WTC11 (cell line): Measurements from ENCODE around the gene SERPINH1. TPM values are rescaled to one million over a fixed set of nuclear protein-coding genes. Genes with fewer than 3 reads are reported as not detected.

Experiments used
- ATAC-seq: fragments of 200-7000 bp; cut with Tn5 transposase; 2 replicates; pipeline ENCODE4 v1.10.0; 2021; ENCODE audit warnings: mild to moderate bottlenecking, moderate library complexity
- CTCF ChIA-PET: fragments of 300-600 bp; sonication (Branson Sonifier 250); formaldehyde crosslinking; loops from one replicate; lab custom pipeline; 2021; ENCODE audit warnings: antibody characterized with exemption; lab: Charles Lee
- POLR2A ChIA-PET: fragments of 350-600 bp; sonication (Branson Sonifier 250); formaldehyde crosslinking; loops from one replicate; lab custom pipeline; 2021; ENCODE audit warnings: antibody characterized with exemption; lab: Charles Lee
- DNase-seq: peaks from one replicate; pipeline ENCODE4 v3.0.0; 2021; ENCODE audit warnings: low spot score
- H3K27ac Mint-ChIP-seq: 2 replicates; pipeline ENCODE4 v1.8.0; 2021; ENCODE audit warnings: mixed read lengths
- H3K27me3 Mint-ChIP-seq: 2 replicates; pipeline ENCODE4 v1.8.0; 2021; ENCODE audit warnings: low read depth, mild to moderate bottlenecking, moderate library complexity, mixed read lengths
- H3K36me3 Mint-ChIP-seq: 2 replicates; pipeline ENCODE4 v1.8.0; 2021; ENCODE audit warnings: mixed read lengths
- H3K4me1 Mint-ChIP-seq: 2 replicates; pipeline ENCODE4 v1.8.0; 2022; ENCODE audit warnings: mixed read lengths
- H3K4me3 Mint-ChIP-seq: 2 replicates; pipeline ENCODE4 v1.8.0; 2021; ENCODE audit warnings: mild to moderate bottlenecking, moderate library complexity, mixed read lengths
- H3K9me3 Mint-ChIP-seq: 2 replicates; pipeline ENCODE4 v1.8.0; 2021; ENCODE audit warnings: mixed read lengths
- CREB1 ChIP-seq: sonication (generic); formaldehyde crosslinking; IDR thresholded peaks from 2 replicates; pipeline ENCODE4 v1.8.0; 2023; ENCODE audit warnings: mild to moderate bottlenecking, missing genetic modification reagents
- CREM ChIP-seq: sonication (generic); formaldehyde crosslinking; IDR thresholded peaks from 2 replicates; pipeline ENCODE4 v1.8.1; 2022; ENCODE audit warnings: mild to moderate bottlenecking, missing genetic modification reagents, moderate library complexity
- ELF4 ChIP-seq: sonication (generic); formaldehyde crosslinking; IDR thresholded peaks from 2 replicates; pipeline ENCODE4 v1.8.1; 2022; ENCODE audit warnings: low read depth, mild to moderate bottlenecking, moderate library complexity, missing genetic modification reagents
- EMX1 ChIP-seq: fragments of 250-450 bp; sonication (Bioruptor Pico); IDR thresholded peaks from 2 replicates; pipeline ENCODE4 v1.8.0; 2021; ENCODE audit warnings: mild to moderate bottlenecking
- ESRRA ChIP-seq: sonication (generic); formaldehyde crosslinking; IDR thresholded peaks from 2 replicates; pipeline ENCODE4 v1.8.1; 2022; ENCODE audit warnings: mild to moderate bottlenecking, missing genetic modification reagents, borderline replicate concordance
- ETV6 ChIP-seq: sonication (generic); formaldehyde crosslinking; IDR thresholded peaks from 2 replicates; pipeline ENCODE4 v1.8.1; 2022; ENCODE audit warnings: mild to moderate bottlenecking, missing genetic modification reagents
- FOXK1 ChIP-seq: sonication (generic); formaldehyde crosslinking; IDR thresholded peaks from 2 replicates; pipeline ENCODE4 v1.8.0; 2022; ENCODE audit warnings: mild to moderate bottlenecking, moderate library complexity, missing genetic modification reagents
- GRHL2 ChIP-seq: fragments of 250-450 bp; sonication (Bioruptor Pico); IDR thresholded peaks from 2 replicates; pipeline ENCODE4 v1.8.0; 2022; ENCODE audit warnings: mild to moderate bottlenecking, moderate library complexity; ENCODE audit not compliant: insufficient replicate concordance, severe bottlenecking
- GTF2I ChIP-seq: fragments of 250-450 bp; sonication (Bioruptor Pico); conservative IDR thresholded peaks from 2 replicates; pipeline ENCODE4 v1.4.0; 2021; ENCODE audit warnings: mild to moderate bottlenecking
- JAZF1 ChIP-seq: fragments of 250-450 bp; sonication (Bioruptor Pico); IDR thresholded peaks from 2 replicates; pipeline ENCODE4 v1.9.0; 2021; ENCODE audit warnings: moderate library complexity, mild to moderate bottlenecking, inconsistent platforms
- KAT7 ChIP-seq: sonication (generic); formaldehyde crosslinking; IDR thresholded peaks from 2 replicates; pipeline ENCODE4 v1.8.1; 2023; ENCODE audit warnings: missing genetic modification reagents, mild to moderate bottlenecking, borderline replicate concordance
- MXD4 ChIP-seq: fragments of 250-450 bp; sonication (Bioruptor Pico); IDR thresholded peaks from 2 replicates; pipeline ENCODE4 v1.8.0; 2021; ENCODE audit warnings: mild to moderate bottlenecking, moderate library complexity, borderline replicate concordance
- MYBL2 ChIP-seq: sonication (generic); formaldehyde crosslinking; IDR thresholded peaks from 2 replicates; pipeline ENCODE4 v1.8.1; 2023; ENCODE audit warnings: mild to moderate bottlenecking, moderate library complexity, missing genetic modification reagents
- NFATC4 ChIP-seq: fragments of 250-450 bp; sonication (Bioruptor Pico); IDR thresholded peaks from 2 replicates; pipeline ENCODE4 v1.9.0; 2021; ENCODE audit warnings: mild to moderate bottlenecking
- NFE2L1 ChIP-seq: sonication (generic); formaldehyde crosslinking; IDR thresholded peaks from 2 replicates; pipeline ENCODE4 v1.8.1; 2023; ENCODE audit warnings: missing genetic modification reagents
- NR3C1 ChIP-seq: sonication (generic); formaldehyde crosslinking; conservative IDR thresholded peaks from 2 replicates; pipeline ENCODE4 v1.8.1; 2023; ENCODE audit warnings: low read depth, mild to moderate bottlenecking, missing genetic modification reagents
- SMAD3 ChIP-seq: sonication (generic); formaldehyde crosslinking; IDR thresholded peaks from 2 replicates; pipeline ENCODE4 v1.8.0; 2022; ENCODE audit warnings: missing genetic modification reagents, mild to moderate bottlenecking, borderline replicate concordance
- TEAD4 ChIP-seq: sonication (generic); formaldehyde crosslinking; IDR thresholded peaks from 2 replicates; pipeline ENCODE4 v1.8.0; 2022; ENCODE audit warnings: mild to moderate bottlenecking, missing genetic modification reagents
- ZBTB21 ChIP-seq: sonication (generic); formaldehyde crosslinking; IDR thresholded peaks from 2 replicates; pipeline ENCODE4 v1.8.1; 2023; ENCODE audit warnings: mild to moderate bottlenecking, missing genetic modification reagents, borderline replicate concordance
- total RNA-seq: library from RNA; stranded (reverse); gene quantifications from 3 replicates; pipeline ENCODE4 v1.2.3, GENCODE V29; 2021
- TF ChIP-seq, protein P1 (sequence below): sonication (generic); formaldehyde crosslinking; conservative IDR thresholded peaks from 2 replicates; pipeline ENCODE4 v1.8.1; 2022; ENCODE audit warnings: mild to moderate bottlenecking, missing genetic modification reagents
- TF ChIP-seq, protein P2 (sequence below): sonication (generic); formaldehyde crosslinking; IDR thresholded peaks from 2 replicates; pipeline ENCODE4 v1.8.1; 2022; ENCODE audit warnings: low read depth, missing genetic modification reagents, borderline replicate concordance
- TF ChIP-seq, protein P3 (sequence below): sonication (generic); formaldehyde crosslinking; IDR thresholded peaks from 2 replicates; pipeline ENCODE4 v1.8.0; 2023; ENCODE audit warnings: missing genetic modification reagents
- TF ChIP-seq, protein P4 (sequence below): sonication (generic); formaldehyde crosslinking; IDR thresholded peaks from 2 replicates; pipeline ENCODE4 v1.8.1; 2022; ENCODE audit warnings: missing genetic modification reagents, borderline replicate concordance
- TF ChIP-seq, protein P5 (sequence below): sonication (generic); formaldehyde crosslinking; IDR thresholded peaks from 2 replicates; pipeline ENCODE4 v1.8.1; 2023; ENCODE audit warnings: mild to moderate bottlenecking, missing genetic modification reagents
- TF ChIP-seq, protein P6 (sequence below): sonication (generic); formaldehyde crosslinking; IDR thresholded peaks from 2 replicates; pipeline ENCODE4 v1.8.0; 2022; ENCODE audit warnings: mild to moderate bottlenecking, missing genetic modification reagents

The SERPINH1 gene
- total RNA-seq, 1 experiment from 2014 or later: 411 TPM

DNA sequence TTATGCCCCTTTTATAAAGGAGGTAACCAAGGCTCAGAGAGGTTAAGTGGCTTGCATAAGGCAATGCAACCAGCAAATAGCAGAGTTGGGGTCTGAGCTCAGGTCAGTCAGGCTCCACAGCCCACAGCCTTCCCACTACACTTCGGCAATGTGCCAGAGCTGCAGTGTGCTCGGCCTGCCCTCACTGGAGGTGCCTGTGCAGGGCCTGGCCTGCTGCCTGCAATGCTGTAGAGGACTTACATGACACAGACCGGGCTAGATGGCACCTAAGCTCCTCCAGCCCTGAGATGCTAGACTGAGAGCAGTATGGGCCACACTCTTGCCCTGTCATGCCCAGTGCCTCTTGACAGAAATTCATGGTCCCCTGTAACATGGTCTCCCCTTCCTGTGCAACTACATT lies 49.8 kb downstream of the SERPINH1 start:
- TF ChIP-seq NR3C1 (CRISPR knock-in tag): no peak
- TF ChIP-seq CREB1 (CRISPR knock-in tag): no peak
- no peak for TF ChIP-seq EMX1 (CRISPR knock-in tag)
- TF ChIP-seq, protein P1, sequence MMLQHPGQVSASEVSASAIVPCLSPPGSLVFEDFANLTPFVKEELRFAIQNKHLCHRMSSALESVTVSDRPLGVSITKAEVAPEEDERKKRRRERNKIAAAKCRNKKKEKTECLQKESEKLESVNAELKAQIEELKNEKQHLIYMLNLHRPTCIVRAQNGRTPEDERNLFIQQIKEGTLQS (CRISPR knock-in tag): no peak
- TF ChIP-seq SMAD3 (CRISPR knock-in tag): no peak
- TF ChIP-seq NFATC4 (CRISPR knock-in tag): no peak
- no peak for TF ChIP-seq ELF4 (CRISPR knock-in tag)
- no peak for TF ChIP-seq FOXK1 (CRISPR knock-in tag)
- TF ChIP-seq, all 79 proteins: peak for 0
- ChIA-PET POLR2A (no interaction called here), CTCF (interaction anchor here (1.1 kb wide), 1 partner anchor 14 kb away, joined by 3 read pairs; no protein-coding TSS in a partner anchor)
- peaks cover 13% of the 10 kb centered on the region for H3K4me1 Mint-ChIP-seq
- no peak for DNase-seq
- no peak for ATAC-seq
- H3K27ac Mint-ChIP-seq: no peak overlapping the region
- no peaks in the 10 kb centered on the region for H3K9me3 Mint-ChIP-seq
- H3K36me3 Mint-ChIP-seq: no peaks in the 10 kb centered on the region
- no peak overlapping the region for H3K4me3 Mint-ChIP-seq
- peaks cover 2% of the 10 kb centered on the region; the same call in 1 of the 2 replicates for H3K27me3 Mint-ChIP-seq

DNA sequence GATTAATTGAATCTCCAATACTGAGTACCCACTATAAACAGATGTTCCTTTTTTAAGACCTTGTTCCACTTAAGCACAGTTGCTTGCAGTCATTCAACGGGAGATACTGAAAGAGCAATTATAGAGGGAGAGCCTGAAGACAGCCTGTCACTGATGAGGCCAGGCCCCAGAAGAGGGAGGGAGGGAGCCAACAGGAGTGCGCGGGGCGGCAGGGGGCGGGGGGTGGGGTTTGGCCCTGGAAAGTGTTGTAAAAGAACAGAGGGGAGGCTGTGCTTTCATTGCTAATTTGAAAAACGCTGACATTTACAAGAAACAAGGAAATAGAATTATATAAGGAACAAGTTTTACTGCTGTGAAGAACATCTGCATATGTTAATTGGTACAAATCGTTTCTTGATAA lies 53.7 kb downstream of the SERPINH1 start:
- H3K27ac Mint-ChIP-seq: no peak overlapping the region
- DNase-seq (no peak), ATAC-seq (no peak)
- no peak overlapping the region for H3K4me3 Mint-ChIP-seq
- no peaks in the 10 kb centered on the region for H3K36me3 Mint-ChIP-seq
- CTCF ChIA-PET: interaction anchor here (0.6 to 1.6 kb wide), 2 partner anchors 18 to 33 kb away, joined by 3 to 5 read pairs; no protein-coding TSS in a partner anchor
- H3K4me1 Mint-ChIP-seq: peaks cover 13% of the 10 kb centered on the region
- H3K9me3 Mint-ChIP-seq: no peaks in the 10 kb centered on the region
- POLR2A ChIA-PET: no interaction called here
- TF ChIP-seq ETV6 (CRISPR knock-in tag): no peak
- TF ChIP-seq NFE2L1 (CRISPR knock-in tag): no peak
- no peak for TF ChIP-seq GRHL2
- no peak for TF ChIP-seq CREM
- TF ChIP-seq GTF2I: no peak
- no peak for TF ChIP-seq ESRRA (CRISPR knock-in tag)
- TF ChIP-seq EMX1 (CRISPR knock-in tag): no peak
- TF ChIP-seq, protein P2, sequence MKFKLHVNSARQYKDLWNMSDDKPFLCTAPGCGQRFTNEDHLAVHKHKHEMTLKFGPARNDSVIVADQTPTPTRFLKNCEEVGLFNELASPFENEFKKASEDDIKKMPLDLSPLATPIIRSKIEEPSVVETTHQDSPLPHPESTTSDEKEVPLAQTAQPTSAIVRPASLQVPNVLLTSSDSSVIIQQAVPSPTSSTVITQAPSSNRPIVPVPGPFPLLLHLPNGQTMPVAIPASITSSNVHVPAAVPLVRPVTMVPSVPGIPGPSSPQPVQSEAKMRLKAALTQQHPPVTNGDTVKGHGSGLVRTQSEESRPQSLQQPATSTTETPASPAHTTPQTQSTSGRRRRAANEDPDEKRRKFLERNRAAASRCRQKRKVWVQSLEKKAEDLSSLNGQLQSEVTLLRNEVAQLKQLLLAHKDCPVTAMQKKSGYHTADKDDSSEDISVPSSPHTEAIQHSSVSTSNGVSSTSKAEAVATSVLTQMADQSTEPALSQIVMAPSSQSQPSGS (CRISPR knock-in tag): no peak
- no peak for TF ChIP-seq JAZF1
- TF ChIP-seq, all 79 proteins: peak for 0
- H3K27me3 Mint-ChIP-seq: no peaks in the 10 kb centered on the region; the same call in 1 of the 2 replicates

DNA sequence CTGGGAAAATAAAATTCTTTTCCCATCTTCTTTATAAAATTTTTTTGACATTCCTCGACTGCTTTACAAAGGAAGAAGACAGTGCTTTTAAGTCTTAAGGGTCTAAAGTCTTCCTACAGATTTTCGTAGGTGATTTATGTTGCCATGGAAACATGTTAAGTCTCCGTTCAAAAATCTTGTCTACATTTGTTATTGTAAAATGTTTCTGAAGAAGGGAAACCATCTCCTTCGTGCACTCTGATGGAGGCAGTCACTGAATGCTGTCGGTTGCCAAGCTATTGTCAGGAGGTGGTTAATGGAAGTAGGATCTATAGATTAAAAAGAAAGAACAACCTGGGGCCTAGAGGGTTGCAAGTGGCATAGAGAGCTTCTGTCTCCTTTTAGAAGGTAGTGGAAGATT lies 54.2 kb downstream of the SERPINH1 start:
- DNase-seq (no peak), ATAC-seq (no peak)
- Mint-ChIP-seq H3K27ac (no peak overlapping the region), H3K4me1 (peaks cover 13% of the 10 kb centered on the region), H3K36me3 (no peaks in the 10 kb centered on the region), H3K4me3 (no peak overlapping the region), H3K27me3 (no peaks in the 10 kb centered on the region; the same call in 1 of the 2 replicates)
- TF ChIP-seq KAT7 (CRISPR knock-in tag) (no peak), MYBL2 (CRISPR knock-in tag) (no peak), MXD4 (CRISPR knock-in tag) (no peak), TEAD4 (CRISPR knock-in tag) (no peak), ZBTB21 (CRISPR knock-in tag) (no peak)
- TF ChIP-seq, protein P3, sequence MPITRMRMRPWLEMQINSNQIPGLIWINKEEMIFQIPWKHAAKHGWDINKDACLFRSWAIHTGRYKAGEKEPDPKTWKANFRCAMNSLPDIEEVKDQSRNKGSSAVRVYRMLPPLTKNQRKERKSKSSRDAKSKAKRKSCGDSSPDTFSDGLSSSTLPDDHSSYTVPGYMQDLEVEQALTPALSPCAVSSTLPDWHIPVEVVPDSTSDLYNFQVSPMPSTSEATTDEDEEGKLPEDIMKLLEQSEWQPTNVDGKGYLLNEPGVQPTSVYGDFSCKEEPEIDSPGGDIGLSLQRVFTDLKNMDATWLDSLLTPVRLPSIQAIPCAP (CRISPR knock-in tag): no peak
- TF ChIP-seq, protein P4, sequence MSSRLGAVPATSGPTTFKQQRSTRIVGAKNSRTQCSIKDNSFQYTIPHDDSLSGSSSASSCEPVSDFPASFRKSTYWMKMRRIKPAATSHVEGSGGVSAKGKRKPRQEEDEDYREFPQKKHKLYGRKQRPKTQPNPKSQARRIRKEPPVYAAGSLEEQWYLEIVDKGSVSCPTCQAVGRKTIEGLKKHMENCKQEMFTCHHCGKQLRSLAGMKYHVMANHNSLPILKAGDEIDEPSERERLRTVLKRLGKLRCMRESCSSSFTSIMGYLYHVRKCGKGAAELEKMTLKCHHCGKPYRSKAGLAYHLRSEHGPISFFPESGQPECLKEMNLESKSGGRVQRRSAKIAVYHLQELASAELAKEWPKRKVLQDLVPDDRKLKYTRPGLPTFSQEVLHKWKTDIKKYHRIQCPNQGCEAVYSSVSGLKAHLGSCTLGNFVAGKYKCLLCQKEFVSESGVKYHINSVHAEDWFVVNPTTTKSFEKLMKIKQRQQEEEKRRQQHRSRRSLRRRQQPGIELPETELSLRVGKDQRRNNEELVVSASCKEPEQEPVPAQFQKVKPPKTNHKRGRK (CRISPR knock-in tag): no peak
- TF ChIP-seq, protein P5, sequence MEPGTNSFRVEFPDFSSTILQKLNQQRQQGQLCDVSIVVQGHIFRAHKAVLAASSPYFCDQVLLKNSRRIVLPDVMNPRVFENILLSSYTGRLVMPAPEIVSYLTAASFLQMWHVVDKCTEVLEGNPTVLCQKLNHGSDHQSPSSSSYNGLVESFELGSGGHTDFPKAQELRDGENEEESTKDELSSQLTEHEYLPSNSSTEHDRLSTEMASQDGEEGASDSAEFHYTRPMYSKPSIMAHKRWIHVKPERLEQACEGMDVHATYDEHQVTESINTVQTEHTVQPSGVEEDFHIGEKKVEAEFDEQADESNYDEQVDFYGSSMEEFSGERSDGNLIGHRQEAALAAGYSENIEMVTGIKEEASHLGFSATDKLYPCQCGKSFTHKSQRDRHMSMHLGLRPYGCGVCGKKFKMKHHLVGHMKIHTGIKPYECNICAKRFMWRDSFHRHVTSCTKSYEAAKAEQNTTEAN (CRISPR knock-in tag): no peak
- TF ChIP-seq, protein P6, sequence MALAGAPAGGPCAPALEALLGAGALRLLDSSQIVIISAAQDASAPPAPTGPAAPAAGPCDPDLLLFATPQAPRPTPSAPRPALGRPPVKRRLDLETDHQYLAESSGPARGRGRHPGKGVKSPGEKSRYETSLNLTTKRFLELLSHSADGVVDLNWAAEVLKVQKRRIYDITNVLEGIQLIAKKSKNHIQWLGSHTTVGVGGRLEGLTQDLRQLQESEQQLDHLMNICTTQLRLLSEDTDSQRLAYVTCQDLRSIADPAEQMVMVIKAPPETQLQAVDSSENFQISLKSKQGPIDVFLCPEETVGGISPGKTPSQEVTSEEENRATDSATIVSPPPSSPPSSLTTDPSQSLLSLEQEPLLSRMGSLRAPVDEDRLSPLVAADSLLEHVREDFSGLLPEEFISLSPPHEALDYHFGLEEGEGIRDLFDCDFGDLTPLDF (CRISPR knock-in tag): no peak
- TF ChIP-seq, all 79 proteins: peak for 0
- ChIA-PET POLR2A (no interaction called here), CTCF (interaction anchor here (1.6 kb wide), 1 partner anchor 19 kb away, joined by 5 read pairs; no protein-coding TSS in a partner anchor)
- H3K9me3 Mint-ChIP-seq: no peaks in the 10 kb centered on the region
